ENCODE results near the gene BRD3OS.
A peak's percentile ranks its signal among the peaks of the same experiment; 100 is the strongest.

BRD3OS gene

DNA sequence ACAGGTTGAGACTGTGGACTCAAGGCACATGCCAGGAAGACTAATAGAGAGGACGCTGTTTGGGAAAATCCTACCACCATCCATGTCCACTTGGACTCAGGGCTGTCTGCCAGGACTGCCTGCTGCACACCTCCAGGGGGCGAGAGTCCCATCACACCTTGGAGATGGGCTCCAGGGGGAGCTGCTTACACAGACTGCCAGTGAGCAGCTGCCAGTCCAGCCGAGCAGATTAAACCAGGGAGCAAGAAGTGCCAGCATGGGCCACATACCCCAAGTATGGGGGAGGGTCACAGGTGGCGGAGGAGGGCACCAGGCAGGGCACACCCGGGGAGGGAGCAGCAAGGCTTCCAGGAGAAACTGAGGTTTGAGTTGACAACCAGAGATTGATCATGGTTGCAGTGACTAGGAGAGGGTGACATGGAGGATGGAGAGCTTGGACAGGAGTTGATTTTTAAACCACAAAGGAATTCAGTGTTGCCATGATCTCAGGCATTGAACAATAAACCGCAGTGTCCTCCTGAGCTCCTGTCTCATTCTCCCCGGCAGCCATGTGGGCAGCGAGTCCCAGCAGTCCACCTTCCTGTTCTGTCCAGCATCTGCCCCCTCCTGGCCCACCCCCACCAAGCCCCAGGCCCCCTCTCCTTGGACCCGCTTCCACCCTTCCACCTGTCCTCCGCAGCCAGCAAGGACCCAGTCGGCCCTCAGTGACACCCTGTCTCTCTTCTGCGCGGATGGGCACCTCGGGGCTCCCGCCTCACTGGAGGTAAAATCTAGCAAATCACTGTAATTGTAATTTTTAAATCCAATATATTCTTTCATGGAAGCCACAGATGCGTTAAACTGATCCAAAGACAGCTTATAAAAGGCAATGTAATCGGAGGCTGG is 30.0 kb upstream of the BRD3OS start:
- Histone ChIP-seq H3K27me3 (replicated peaks; ENCODE audit: control insufficient read depth, insufficient read depth, low read length) (no peaks in the 10 kb centered on the region; the same call in 1 of the 2 replicates), H3K4me3 (replicated peaks; ENCODE audit: low read depth, low read length) (no peak overlapping the region), H3K36me3 (ENCODE audit: control insufficient read depth, insufficient read depth, low read length) (no peaks in the 10 kb centered on the region)
- DNase-seq (ENCODE audit: extremely low read depth, insufficient read length): no peak
- TF ChIP-seq, protein P1, sequence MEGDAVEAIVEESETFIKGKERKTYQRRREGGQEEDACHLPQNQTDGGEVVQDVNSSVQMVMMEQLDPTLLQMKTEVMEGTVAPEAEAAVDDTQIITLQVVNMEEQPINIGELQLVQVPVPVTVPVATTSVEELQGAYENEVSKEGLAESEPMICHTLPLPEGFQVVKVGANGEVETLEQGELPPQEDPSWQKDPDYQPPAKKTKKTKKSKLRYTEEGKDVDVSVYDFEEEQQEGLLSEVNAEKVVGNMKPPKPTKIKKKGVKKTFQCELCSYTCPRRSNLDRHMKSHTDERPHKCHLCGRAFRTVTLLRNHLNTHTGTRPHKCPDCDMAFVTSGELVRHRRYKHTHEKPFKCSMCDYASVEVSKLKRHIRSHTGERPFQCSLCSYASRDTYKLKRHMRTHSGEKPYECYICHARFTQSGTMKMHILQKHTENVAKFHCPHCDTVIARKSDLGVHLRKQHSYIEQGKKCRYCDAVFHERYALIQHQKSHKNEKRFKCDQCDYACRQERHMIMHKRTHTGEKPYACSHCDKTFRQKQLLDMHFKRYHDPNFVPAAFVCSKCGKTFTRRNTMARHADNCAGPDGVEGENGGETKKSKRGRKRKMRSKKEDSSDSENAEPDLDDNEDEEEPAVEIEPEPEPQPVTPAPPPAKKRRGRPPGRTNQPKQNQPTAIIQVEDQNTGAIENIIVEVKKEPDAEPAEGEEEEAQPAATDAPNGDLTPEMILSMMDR (IDR thresholded peaks at IDR 0.05; ENCODE audit: insufficient read depth, low read length, poor library complexity, severe bottlenecking): peak; percentile 43

DNA sequence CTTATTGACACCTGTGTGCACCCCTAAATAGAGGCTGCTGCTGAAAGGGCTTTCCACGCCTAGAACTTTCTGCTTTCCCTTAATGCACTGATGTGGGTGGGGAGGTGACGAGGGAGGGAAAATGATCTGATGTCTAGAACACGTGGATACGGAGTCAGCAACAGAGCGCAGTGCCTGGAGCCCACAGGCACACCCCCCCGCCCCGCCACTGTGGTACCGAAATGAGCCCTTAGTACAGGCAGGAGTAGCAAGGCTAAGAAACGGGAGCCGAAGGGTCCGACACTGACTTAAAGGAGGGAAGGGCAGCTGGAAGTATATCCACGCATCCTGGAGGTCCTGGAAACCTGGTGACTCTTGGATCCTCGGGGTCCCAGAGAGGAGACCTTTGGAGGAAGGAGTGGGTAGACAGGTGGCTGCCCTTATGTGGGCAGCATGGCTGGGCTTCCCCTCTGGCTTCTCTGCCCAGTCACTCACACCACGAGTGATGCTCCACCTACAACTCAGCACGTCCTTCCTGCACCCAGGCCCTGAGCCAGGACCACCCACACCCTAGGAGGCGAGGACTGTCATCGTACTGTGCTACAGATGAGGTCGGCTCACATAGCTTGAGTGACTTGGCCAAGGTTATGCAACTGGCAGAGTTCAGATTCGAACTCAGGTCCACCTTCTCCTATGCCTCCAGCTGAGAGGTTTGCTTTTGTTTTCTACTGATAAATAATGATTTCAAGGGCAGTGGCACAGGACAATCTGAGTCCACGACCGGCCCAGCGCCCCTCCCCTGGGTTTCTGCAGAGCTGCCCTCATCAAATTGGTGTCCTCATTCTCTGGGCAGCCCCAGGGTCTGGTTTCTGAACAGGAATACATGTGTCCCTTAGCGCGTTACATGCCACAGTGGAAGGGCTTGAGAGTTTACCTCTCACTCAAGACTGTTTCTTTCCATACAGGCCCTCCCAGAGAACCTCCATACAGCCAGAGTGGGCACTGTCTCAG is 28.5 kb upstream of the BRD3OS start:
- TF ChIP-seq, protein P1 (IDR thresholded peaks at IDR 0.05; ENCODE audit: insufficient read depth, low read length, poor library complexity, severe bottlenecking): no peak
- no peak overlapping the region for H3K4me3 ChIP-seq (replicated peaks; ENCODE audit: low read depth, low read length)
- H3K36me3 ChIP-seq (ENCODE audit: control insufficient read depth, insufficient read depth, low read length): no peaks in the 10 kb centered on the region
- DNase-seq (ENCODE audit: extremely low read depth, insufficient read length): no peak
- no peaks in the 10 kb centered on the region; the same call in 1 of the 2 replicates for H3K27me3 ChIP-seq (replicated peaks; ENCODE audit: control insufficient read depth, insufficient read depth, low read length)

DNA sequence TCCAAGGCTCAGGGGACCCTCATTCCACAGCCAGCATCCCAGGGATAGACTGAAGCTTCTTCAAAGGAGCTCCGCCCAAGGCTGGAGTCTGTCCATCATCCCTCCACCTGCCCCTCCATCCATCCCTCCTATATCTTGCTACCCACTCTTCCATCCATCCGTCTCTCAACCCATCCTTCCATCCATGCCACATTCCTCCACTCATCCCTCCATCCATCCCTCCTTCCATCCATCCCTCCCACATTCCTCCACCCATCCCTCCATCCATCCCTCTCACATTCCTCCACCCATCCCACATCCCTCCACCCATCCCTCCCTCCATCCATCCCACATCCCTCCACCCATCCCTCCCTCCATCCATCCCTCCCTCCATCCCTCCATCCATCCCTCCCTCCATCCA is 27.7 kb upstream of the BRD3OS start:
- no peak overlapping the region for H3K4me3 ChIP-seq (replicated peaks; ENCODE audit: low read depth, low read length)
- no peaks in the 10 kb centered on the region for H3K36me3 ChIP-seq (ENCODE audit: control insufficient read depth, insufficient read depth, low read length)
- H3K27me3 ChIP-seq (replicated peaks; ENCODE audit: control insufficient read depth, insufficient read depth, low read length): no peaks in the 10 kb centered on the region; the same call in 1 of the 2 replicates

DNA sequence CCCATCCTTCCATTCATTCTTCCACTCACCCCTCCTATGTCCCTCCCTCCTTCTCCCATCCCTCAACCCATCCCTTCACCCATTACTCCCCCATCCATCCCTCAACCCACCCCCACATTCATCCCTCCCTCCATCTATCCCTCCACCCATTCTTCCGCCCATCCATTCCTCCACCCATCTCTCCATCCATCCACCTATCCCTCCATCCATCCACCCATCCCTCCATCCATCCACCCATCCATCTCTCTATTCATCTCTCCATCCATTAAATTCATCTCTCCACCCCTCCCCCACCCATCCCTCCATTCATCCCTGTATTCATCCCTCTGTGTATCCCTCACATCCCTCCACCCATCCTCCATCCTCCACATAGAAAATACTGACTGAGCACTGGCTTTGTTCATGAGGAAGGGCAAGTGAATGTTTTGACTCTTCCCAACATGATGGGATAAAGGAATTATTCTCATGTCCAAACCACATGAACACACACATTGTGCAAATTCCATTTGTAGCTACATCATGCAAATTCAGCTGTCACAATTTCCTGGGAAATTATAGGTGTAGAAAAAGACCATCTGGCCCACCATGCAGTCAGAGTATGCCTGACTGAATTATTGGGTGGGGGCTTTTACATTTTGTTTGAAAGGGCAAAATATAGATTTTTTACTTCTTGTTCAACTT is 26.2 kb upstream of the BRD3OS start:
- no peak overlapping the region for H3K4me3 ChIP-seq (replicated peaks; ENCODE audit: low read depth, low read length)
- no peak for DNase-seq (ENCODE audit: extremely low read depth, insufficient read length)
- H3K27me3 ChIP-seq (replicated peaks; ENCODE audit: control insufficient read depth, insufficient read depth, low read length): no peaks in the 10 kb centered on the region; the same call in 1 of the 2 replicates
- TF ChIP-seq, protein P1 (IDR thresholded peaks at IDR 0.05; ENCODE audit: insufficient read depth, low read length, poor library complexity, severe bottlenecking): no peak
- H3K36me3 ChIP-seq (ENCODE audit: control insufficient read depth, insufficient read depth, low read length): no peaks in the 10 kb centered on the region

More for the DNA sequence above, 27.7 kb upstream of the BRD3OS start:
- no peak for DNase-seq (ENCODE audit: extremely low read depth, insufficient read length)
- TF ChIP-seq, protein P1 (IDR thresholded peaks at IDR 0.05; ENCODE audit: insufficient read depth, low read length, poor library complexity, severe bottlenecking): no peak

DNA sequence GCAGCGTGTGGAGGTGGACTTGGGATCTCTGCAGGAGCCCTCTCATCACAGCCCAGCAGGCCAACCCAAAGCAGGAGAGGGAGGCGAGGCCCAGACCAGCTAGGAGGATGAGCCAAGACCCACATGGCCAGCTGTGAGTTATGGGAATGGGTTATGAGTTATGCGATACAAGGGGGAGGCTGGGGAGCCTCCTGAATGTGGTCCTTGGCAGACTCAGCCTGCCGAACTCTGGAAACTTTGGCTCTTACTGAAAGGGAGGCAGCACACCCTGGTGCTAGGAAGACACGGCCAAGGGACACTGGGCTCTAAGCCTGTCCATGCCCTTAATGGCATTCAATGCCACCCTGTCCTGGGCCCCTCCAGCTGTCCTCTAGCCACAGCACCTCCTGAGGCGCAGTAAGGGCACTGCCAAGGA is 25.4 kb upstream of the BRD3OS start:
- Histone ChIP-seq H3K27me3 (replicated peaks; ENCODE audit: control insufficient read depth, insufficient read depth, low read length) (no peaks in the 10 kb centered on the region; the same call in 1 of the 2 replicates), H3K36me3 (ENCODE audit: control insufficient read depth, insufficient read depth, low read length) (no peaks in the 10 kb centered on the region), H3K4me3 (replicated peaks; ENCODE audit: low read depth, low read length) (no peak overlapping the region)
- no peak for DNase-seq (ENCODE audit: extremely low read depth, insufficient read length)
- TF ChIP-seq, protein P1 (IDR thresholded peaks at IDR 0.05; ENCODE audit: insufficient read depth, low read length, poor library complexity, severe bottlenecking): no peak

Data from GM06990 (cell line).